HG03196 (cell line): ENCODE measurements around the gene SPATA32.
A peak's percentile ranks its signal among the peaks of the same experiment; 100 is the strongest.

ENCODE experiments used
- ATAC-seq: cut with Tn5 transposase; IDR thresholded peaks from one replicate; pipeline ENCODE4 v1.9.1; 2021; ENCODE audit not compliant: unreplicated experiment

Gene SPATA32

GRCh38 chr17:45230410-45230786 lies 31.5 kb downstream of the SPATA32 start:
- no peak for ATAC-seq

DNA sequence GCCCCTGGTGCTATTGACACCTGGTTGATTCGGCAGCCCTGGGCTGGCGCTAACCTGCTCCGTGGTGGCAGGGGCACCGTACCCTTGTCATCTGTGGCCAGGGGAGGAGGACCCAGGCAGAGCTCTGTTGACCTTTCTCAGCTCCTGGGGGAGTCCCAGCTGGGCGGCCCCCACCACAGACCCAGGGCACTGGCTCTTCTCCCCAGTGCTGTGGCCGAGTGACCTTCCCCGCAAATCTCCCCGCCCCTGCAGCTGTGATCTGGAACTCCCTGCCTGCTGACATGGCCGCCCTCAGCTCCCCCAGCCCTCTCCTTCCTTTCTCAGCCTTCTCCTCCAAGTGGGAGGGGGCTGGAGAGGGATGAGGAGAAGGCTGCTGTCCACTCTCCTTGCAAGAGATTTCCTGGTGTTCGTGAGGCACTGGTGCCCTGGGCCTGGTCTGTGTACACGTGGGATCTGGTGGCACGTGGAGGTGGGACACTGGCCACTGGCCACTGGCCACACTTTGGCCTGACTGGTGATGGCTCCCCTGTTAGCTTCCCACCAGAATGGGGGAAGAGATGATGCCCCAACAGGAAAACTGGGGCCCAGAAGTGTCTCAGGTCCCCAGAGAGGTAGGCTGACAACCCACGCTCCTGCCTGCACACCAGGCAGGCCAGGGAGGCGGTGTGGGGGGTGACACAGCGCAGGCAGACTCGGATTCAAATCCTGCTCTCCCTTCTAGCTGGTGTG lies 32.0 kb downstream of the SPATA32 start:
- no peak for ATAC-seq

- peak; percentile 24 for ATAC-seq
These were observed 32.9 kb downstream of the SPATA32 start for GRCh38 chr17:45228763-45229539.

- ATAC-seq, result no peak
These were observed 33.8 kb downstream of the SPATA32 start for GRCh38 chr17:45227926-45228762.

DNA sequence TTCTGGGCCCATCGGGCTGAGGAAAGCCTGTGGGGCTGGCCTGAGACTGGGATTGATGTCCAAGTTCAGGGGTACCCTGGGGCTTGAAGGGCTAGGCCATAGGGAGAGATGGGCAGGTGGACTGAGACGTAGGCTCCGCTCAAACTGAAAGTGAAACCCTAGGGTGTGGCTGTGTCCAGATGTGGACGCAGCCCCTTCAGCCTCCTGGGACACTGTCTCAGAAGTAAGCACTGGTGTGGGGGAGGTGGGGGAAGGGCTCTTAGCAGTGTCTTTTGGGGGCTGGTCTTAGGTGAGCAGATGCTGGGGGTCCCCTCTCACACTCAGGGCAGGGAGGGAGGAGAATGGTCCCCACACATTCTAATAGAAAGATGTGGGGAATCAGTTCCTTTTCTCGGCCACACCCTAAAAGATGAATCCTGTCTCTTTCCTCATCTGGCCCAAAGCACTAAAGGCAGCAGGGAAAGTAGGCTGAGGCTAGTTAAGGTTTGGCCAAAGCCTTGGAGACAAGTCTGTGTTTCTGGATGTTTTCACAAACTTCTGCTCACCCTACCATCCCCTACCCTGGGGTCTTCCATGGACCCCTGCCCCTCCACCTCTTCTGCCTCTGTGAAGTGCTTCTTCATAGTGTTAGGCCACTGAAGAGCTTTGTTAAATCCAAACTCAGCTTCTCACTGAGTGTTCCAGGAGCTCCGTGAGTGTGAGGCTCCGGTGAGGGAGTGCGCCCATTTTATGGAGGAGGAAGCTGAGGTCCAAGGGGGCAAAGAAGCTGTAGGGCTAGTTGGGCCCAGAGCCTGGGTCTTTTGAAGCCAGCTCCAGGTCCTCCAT lies 34.6 kb downstream of the SPATA32 start:
- ATAC-seq, result peak; percentile 22

DNA sequence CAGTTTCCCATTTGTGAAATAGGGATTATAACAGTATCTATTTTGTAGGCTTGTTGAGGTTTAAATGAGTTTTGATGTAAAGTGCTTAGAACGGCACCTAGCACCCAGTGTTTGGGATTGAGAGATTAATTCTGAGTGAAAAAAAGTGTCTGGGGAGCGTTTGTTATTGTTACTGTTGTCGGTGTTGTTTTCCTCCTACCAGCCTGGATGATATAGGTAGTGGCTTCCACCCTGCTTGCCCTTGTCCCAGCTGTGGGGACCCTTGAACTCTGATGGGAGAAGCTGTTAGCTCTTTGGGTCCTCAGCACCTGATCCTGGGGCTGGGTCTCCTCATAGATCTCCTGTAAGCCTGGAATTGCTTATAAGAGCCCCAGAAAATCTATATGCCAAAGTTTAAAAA lies 35.3 kb downstream of the SPATA32 start:
- no peak for ATAC-seq

- peak; percentile 43 for ATAC-seq
These were observed 35.8 kb downstream of the SPATA32 start for GRCh38 chr17:45225964-45226530.

GRCh38 chr17:45225051-45225700 lies 36.7 kb downstream of the SPATA32 start:
- ATAC-seq, result no peak

DNA sequence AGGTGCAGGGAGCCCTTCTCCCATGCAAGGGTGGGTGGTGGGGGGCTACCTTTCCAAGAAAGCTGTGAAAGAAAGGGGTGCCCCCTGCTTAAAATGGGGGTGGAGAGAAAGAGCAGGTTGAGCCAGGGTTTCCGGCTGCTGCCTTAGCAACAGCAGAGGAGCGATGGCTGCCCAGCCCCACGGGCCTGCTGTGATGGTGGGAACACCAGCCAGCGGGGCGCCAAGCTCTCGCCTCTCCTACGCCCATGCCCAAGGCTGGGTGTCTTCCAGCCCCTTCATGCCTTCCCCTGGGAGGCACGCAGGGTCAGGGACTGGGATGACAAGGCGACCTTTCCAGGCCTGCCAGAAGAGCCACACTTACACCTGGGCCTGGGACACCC lies 37.2 kb downstream of the SPATA32 start:
- ATAC-seq, result no peak

DNA sequence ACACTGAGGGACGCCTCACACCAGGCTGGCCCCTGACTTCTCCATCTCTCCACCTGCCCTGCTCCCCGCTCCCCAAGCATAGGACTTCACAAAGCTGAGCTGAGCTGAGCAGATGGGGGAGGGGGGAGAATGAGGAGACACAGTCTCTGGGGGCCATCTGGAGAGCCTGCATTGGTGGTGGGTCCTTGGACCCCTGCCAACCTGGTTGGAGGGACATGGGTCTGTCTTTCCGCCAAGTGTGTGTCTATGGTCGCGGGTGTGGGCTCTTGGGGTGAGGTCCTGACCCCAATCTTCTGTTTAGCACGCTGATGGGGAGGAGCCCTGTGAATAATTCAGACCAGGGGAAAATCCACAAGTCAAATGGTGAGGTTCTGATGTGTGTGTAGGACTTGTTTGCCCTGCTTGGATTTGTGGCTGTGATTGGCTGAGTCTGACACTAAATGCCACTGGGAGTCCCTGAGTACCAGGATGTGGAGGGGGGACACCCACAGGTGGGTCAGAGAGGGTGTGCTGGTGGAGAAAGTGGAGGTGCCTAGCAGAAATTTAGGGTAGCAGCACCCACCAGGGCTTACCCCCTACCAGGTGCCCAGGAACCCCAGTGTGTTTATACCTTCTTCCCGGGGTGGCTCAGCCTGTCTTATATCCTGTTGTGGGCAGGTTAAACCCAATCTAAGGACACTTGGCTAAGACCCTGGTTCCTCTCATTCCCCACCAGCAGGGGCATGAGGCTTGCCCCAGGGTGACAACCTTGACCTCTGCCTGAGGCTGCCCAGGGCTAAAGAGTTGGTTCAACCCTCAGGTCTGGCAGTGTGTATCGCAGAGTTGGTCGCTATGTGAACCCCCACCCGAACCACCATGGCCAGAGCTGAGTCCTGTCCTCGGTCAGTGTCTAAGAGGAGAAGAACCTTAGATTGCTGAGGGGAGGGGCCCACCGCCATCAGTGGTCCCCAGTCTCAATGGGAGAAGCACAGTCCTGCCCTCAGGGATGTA lies 38.1 kb downstream of the SPATA32 start:
- ATAC-seq, result no peak

- ATAC-seq, result no peak
These were observed 38.8 kb downstream of the SPATA32 start for GRCh38 chr17:45222996-45223538.

DNA sequence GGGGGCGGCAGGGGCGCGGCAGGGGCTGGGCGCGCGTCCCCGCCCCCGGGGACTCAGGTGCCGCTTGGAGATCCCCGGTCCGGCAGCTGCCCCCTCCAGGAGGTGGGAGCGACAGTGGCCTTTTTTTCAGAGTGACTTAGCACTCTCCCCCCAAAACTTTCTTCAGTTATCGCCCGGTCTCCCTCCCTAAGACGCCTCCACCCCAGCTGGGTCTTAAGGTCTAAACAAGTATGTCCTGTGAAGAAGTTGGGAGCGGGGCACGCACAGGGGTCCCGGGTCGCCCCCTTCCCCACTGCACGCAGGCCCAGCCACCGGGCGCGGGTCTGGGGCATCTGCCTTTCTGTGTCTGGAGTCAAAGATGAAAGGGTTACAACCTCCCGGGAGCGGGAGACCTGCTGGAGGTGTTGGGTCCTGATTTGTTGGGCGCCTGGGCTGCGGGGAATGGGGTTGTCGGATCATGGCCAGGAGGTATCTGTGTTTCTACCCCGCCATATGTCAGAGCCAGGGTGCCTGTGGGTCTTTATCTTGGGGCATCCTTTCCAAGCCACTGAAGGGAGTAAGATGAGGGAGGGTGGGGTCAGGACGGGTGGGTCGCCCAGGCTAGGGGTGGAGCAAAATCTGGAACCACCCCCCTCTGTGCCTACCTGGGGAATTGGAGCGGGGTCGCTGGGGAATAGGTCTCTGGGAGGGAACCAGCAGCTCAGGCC lies 39.5 kb downstream of the SPATA32 start:
- ATAC-seq, result no peak

DNA sequence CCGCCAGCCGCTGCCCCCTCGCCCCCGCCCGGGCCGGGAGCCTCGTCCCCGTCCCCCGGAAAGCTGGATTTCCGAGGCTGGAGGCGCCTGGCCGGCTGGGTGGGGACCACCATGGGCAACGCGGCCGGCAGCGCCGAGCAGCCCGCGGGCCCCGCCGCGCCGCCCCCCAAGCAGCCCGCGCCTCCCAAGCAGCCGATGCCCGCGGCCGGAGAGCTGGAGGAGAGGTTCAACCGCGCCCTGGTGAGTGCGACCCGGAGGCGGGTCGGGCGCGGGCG lies 39.9 kb downstream of the SPATA32 start:
- no peak for ATAC-seq

DNA sequence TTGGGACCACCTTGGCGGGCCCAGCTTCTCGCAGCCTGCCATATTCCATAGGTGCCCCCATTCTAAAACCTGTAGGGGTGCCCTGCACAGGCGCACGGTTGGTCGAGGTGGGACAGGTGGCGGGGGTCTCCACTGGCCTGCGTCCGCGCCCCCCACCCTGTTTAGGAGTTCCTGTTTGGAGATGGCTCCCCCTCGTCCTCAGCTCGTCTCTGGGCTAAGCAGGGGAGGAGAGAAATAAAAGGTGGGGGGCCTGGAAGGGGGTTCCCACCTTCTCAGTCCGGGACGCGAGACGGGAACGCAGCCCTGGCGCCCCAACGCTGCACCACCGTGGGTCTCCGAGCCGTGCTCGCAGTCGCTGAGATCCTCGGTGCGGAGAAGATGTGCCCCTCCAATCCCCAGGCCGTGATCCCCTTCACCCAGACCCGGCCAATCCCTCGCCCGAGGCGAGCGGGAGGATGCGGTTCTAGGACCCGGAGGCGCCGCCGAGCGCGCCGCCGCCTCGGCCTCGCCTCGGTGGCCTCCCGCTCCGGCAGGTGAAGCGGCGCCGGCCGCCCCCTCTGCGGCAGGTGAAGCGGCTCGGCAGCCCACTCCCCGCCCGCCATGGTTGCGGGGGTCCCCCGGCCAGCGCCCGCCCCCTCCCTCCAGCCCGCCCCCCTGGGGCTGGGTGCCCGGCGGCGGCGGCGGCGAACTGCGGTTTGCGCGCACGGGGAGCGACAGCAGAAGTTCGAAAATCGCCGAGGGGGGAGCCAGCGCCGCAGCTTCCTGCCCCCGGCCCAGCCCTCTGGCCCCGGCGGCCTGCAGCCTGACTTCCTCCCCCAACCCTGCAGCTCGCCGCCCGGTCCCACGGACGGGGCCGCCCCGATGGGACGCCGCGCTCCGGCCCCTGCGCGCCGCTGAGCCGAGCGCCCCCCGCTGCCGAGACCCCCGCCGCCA lies 40.5 kb downstream of the SPATA32 start, which contains the start of gene FMNL1:
TSS of gene FMNL1 (plus strand) at position 805 of the 933 bp plus-strand sequence. CDS start 240 bp downstream, outside the sequence.
- ATAC-seq, result no peak

GRCh38 chr17:45220079-45220478 lies 41.8 kb downstream of the SPATA32 start:
- no peak for ATAC-seq

- no peak for ATAC-seq
These were observed 42.8 kb downstream of the SPATA32 start for GRCh38 chr17:45218895-45219661.
